ENCODE results near the gene FAM43A.

The FAM43A gene

DNA sequence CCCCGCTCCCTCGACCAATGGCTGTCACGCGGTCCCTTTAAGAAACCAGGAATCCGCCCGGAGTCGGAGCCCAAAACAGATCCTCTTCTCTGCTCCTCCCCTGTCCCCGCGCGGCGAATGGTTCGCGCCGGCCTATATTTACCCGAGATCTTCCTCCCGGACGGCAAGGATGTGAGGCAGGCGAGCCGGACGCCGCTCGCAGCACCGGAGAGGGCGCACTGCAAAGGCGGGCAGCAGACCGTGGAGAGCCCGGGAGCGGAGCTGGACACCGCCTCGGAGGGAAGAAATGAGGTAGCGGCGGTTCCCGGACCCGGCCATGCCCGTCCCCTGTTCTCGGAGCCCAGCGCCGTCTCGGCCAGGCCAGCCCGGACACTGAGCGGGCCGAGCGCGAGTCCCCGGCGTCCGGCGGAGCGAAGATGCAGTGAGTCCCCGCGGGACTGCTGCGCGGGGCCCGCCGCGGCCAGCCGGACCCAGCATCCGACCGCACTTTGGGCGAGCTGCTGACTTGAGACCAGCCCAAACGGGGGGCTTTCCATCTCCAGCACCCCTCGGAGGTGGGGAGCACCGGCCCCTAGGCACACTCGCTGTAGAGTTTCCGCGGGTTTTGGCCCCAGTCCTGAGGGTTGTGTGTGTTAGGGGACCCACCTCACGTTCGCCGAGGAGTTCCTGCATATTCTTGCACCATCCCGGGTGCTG, at the start of gene FAM43A:
Gene FAM43A (plus strand): TSS at position 166 of the 696 bp plus-strand sequence. CDS start 944 bp downstream, outside the sequence.
- DNase-seq = peak; percentile 75

DNA sequence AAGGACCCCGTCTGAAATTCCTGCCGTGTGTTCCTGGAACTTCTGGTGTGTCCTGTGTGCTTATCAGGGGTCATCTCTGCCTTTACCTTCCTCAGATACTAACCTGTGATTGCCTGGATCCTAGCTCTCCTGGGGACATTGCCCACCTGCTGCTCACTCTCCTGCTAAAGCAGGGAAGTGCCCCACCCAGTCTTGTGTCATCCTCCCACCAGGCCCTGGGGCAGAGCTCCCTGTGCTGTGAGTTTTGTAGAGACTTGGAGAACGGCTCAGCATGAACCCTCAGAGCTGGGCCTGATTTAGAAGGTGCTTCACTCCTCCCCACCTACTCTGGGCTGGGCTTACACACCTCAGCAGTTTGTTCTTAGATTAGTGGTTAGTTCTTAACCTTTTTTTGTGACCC, 48.6 kb upstream of the FAM43A start:
- no peak for DNase-seq

DNA sequence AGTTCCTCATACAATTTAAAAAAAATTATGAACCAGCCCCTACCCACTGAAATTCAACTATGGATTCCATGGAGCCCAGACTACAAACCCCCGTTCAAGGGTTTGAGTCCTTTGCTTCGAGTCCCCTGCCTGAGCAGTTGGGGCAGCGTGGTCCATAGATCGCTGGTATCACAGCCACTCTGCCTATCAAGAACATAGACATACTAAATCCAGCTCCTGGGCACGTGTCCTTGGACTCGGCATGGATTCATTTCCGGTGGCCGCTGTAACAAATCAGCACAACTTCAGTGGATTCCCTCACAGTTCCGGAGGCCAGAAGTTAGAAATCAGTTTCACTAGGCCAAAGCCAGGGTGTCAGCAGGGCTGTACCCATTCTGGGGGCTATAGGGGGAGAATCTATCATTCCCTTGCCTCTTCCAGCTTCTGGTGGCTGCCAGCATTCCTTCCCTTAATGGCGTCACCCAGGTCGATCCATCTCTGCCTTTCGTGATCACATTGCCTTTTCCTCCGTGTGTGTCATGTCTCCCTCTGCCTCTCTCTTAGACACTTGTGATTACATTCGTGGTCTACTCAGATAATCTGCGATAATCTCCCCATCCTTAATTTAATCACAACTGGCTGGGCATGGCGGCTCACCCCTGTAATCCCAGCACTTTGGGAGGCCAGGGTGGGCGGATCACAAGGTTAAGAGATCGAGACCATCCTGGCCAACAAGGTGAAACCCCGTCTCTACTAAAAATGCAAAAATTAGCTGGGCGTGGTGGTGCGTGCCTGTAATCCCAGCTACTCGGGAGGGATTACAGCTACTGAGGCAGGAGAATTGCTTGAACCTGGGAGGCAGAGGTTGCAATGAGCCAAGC, 47.9 kb upstream of the FAM43A start:
- no peak for DNase-seq

- no peak for DNase-seq
Observed at GRCh38 chr3:194638991-194639605, 46.6 kb upstream of the FAM43A start.

DNA sequence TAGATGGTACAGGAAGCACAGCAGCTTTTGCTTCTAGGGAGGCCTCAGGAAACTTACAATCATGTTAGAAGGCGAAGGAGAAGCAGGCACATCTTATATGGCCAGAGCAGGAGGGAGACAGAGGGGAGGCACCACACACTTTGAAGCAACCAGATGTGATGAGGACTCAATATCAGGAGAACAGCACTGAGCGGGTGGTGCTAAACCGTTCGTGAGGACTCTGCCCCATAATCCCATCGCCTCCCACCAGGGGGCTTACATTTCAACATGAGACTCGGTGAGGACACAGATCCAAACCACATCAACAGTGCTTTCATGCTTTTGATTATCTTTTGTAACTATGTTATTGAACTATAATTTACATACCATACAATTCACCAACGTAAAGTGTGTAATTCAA, 44.9 kb upstream of the FAM43A start:
- peak; percentile 54 for DNase-seq

DNA sequence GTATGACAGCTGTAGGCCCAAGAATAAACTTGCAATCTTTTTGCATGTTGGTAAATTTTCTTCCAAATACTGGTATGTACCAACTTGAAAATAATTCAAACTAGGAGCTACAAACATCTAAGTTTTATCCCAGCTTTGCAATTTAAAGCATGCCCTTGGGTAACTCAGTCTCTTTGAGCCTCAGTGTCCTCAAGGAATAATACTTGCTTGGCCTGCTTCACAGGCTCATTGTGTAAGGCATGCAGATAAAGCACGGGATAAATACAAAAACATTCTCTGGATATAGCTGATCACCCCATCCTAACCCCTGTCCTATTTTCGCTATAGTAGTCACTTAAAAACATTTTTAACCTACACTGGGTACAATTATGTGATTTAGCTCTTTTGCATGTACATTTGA, 42.9 kb upstream of the FAM43A start:
- no peak for DNase-seq

GRCh38 chr3:194647747-194648146, 37.9 kb upstream of the FAM43A start:
- no peak for DNase-seq

DNA sequence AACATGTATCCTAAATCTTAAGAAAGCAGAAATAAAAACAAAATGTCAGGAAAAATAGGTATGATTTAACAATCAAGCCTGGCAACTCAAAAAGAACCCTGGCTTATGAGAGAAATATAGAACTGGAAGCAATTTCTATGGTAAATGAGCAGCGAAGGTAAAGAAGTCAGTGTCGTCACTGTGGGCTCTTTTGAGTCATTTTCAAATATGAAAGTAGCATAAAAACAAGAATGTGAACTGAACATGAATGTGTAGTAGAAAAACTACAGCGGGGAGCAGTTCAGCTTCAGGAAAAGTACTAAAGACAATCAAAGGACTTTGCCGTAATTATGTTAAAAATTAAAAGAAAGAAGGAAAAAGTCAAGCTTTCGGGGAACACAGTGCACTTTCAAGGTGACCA, 31.2 kb upstream of the FAM43A start:
- no peak for DNase-seq

DNA sequence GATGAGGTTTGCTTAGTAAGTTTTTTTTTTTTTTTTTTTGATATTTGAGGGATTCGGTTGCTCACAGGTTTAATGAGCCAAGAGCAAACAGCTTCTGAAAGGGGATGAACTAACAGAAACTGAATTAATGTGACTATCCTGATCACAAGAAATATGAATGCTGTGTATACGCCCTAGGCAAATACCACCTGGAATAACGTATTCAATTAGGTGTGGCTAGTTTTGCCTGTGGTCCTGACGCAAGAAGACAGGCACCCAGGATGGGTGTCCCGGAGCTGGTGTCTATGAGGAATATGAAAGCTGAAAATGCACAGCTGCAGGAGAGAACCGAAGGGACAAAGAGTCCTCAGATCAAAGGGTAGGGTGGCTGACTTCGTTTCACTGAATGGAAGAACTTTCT, 28.2 kb upstream of the FAM43A start:
- DNase-seq = no peak

GRCh38 chr3:194658477-194659242, 27.0 kb upstream of the FAM43A start:
- DNase-seq = no peak

- DNase-seq = no peak
Observed at GRCh38 chr3:194659778-194660177, 25.9 kb upstream of the FAM43A start.

GRCh38 chr3:194661374-194661773, 24.3 kb upstream of the FAM43A start:
- no peak for DNase-seq

GRCh38 chr3:194661946-194662345, 23.7 kb upstream of the FAM43A start:
- DNase-seq = no peak

GRCh38 chr3:194664857-194665256, 20.8 kb upstream of the FAM43A start:
- DNase-seq = no peak

GRCh38 chr3:194667363-194667762, 18.3 kb upstream of the FAM43A start:
- no peak for DNase-seq

DNA sequence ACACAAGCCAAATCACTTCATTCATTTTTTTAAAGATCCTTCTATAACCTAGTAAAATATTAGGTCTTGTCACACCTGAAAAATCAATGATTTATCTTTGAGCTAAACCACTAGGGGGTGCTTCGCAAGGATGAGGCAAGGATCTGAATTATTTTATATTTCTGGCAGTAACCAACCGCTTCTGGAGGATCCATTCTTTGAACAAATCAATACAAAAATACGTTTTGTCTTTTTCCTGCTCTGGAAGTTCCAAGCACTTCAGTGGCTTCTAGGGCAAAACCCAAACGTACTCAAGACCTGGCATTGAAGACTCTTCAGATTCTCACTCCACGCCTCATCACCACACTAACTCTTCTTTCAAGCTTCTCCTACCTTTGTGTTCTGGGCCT, 14.2 kb upstream of the FAM43A start:
- DNase-seq = no peak

- DNase-seq = peak; percentile 87
Observed at GRCh38 chr3:194671900-194672808, 13.5 kb upstream of the FAM43A start, which contains the start of gene LSG1. Gene LSG1 (minus strand): TSS chr3:194672191. CDS start chr3:194672162, 29 bp downstream.

GRCh38 chr3:194672876-194673275, 12.8 kb upstream of the FAM43A start:
- no peak for DNase-seq

- no peak for DNase-seq
Observed at GRCh38 chr3:194673761-194674160, 11.9 kb upstream of the FAM43A start.

GRCh38 chr3:194675081-194675640, 10.5 kb upstream of the FAM43A start:
- DNase-seq = no peak

DNA sequence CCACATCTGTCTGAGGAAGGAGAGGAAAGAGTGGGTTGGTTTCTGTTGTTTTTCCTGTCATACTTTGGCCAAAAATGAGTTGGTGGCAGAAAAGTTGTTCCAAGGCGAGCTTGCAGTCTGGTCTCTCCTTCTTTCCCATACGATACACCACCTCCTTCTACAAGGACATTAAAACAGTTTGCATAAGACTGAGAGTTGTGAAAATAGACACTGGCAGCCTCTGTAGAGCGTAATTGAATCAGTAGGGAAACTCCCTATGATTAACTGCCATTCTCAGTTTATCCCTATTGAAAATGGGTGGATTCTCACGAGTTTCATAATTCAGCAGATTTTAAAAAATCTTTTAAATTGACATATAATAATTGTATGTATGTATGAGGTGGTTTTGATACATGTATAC, 10.0 kb upstream of the FAM43A start:
- DNase-seq = no peak

DNA sequence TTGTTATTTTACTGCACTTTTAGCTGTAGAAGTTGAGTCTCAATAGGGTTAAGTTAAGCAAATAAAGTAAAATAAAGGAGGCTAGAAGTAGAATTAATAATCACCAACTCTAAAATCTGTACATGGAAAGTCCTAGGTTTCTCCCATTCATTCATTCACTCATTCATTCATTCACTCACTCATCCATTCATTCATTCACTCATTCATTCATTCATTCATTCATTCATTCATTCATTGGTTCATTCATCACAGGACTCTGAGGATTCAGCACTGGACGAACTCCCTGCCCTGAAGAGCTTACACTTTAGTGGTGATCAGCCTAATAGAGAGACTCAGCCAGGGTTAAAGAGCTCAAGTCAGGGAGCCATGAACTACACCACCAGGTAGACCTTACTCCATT, 9.2 kb upstream of the FAM43A start:
- no peak for DNase-seq

Data from activated T-cell treated with anti-CD3 and anti-CD28 coated beads, Interleukin-2, amount 50 U/mL, for 1 hour (primary cell).